Fibroblast of lung (primary cell): ENCODE measurements around the gene LRFN2. TPM values are rescaled to one million over a fixed set of nuclear protein-coding genes. Genes with fewer than 3 reads are reported as not detected.

Source experiments
- DNase-seq, 2 donors: peaks; one replicate each; pipeline versions ENCODE4 v3.0.0 to v3.0.0-alpha.2; 2010; ENCODE audit warnings: low read depth in 2 of 2
- H2AFZ ChIP-seq: 2 replicates; pipeline ENCODE4 v1.5.1; 2012; ENCODE audit warnings: low read length, control low read depth, inconsistent platforms
- H3K27ac ChIP-seq: 2 replicates; pipeline ENCODE4 v1.5.1; 2011; ENCODE audit warnings: low read length, control low read depth; ENCODE audit not compliant: insufficient read depth
- H3K27me3 ChIP-seq: 2 replicates; pipeline ENCODE4 v1.5.1; 2011; ENCODE audit warnings: mild to moderate bottlenecking, low read length; ENCODE audit not compliant: control insufficient read depth, insufficient read depth
- H3K36me3 ChIP-seq: 2 replicates; pipeline ENCODE4 v1.5.1; 2011; ENCODE audit warnings: low read length; ENCODE audit not compliant: control insufficient read depth, insufficient read depth
- H3K4me1 ChIP-seq: 2 replicates; pipeline ENCODE4 v1.5.1; 2011; ENCODE audit warnings: low read length; ENCODE audit not compliant: control insufficient read depth, insufficient read depth; ENCODE audit errors: extremely low read depth
- H3K4me2 ChIP-seq: 2 replicates; pipeline ENCODE4 v1.5.1; 2011; ENCODE audit warnings: low read length, control low read depth; ENCODE audit not compliant: insufficient read depth; ENCODE audit errors: extremely low read depth
- H3K4me3 ChIP-seq, 4 experiments: fragments of 200-600 bp in 1 of 4; sonication (generic) in 1 of 4; replicated peaks in 1 of 4; 2 replicates each; pipeline ENCODE4 v1.5.1; 2011 to 2016; ENCODE audit warnings: low read length in 4 of 4, low read depth in 3 of 4, mild to moderate bottlenecking in 3 of 4, control low read depth in 2 of 4, inconsistent platforms in 1 of 4, mixed read lengths in 1 of 4; ENCODE audit not compliant: insufficient read depth in 1 of 4; ENCODE audit errors: control extremely low read depth in 1 of 4
- H3K79me2 ChIP-seq: 2 replicates; pipeline ENCODE4 v1.5.1; 2012; ENCODE audit warnings: mild to moderate bottlenecking, low read length, inconsistent platforms; ENCODE audit not compliant: control insufficient read depth, insufficient read depth
- H3K9ac ChIP-seq: 2 replicates; pipeline ENCODE4 v1.5.1; 2011; ENCODE audit warnings: mild to moderate bottlenecking, low read length, control low read depth; ENCODE audit not compliant: insufficient read depth
- H3K9me3 ChIP-seq: 2 replicates; pipeline ENCODE4 v1.5.1; 2012; ENCODE audit warnings: low read depth, low read length; ENCODE audit not compliant: control insufficient read depth, insufficient read depth
- H4K20me1 ChIP-seq: 2 replicates; pipeline ENCODE4 v1.5.1; 2011; ENCODE audit warnings: low read length; ENCODE audit not compliant: control insufficient read depth, insufficient read depth; ENCODE audit errors: extremely low read depth
- CTCF ChIP-seq, 2 donors: IDR thresholded peaks in 1 of 2; conservative IDR thresholded peaks in 1 of 2; 1 replicate in 1 of 2; 2 replicates in 1 of 2; pipeline ENCODE4 v1.5.1; 2011 to 2012; ENCODE audit warnings: low read length in 2 of 2, control low read depth in 1 of 2, inconsistent platforms in 1 of 2, low read depth in 1 of 2, mild to moderate bottlenecking in 1 of 2
- EZH2 ChIP-seq: IDR thresholded peaks from 2 replicates; pipeline ENCODE4 v1.5.1; 2012; ENCODE audit warnings: low read length, control low read depth, mild to moderate bottlenecking; ENCODE audit errors: missing control alignments
- polyA plus RNA-seq, 2 donors: library from polyadenylated mRNA; depleted of rRNA in 1 of 2; stranded (reverse) in 1 of 2; unstranded in 1 of 2; fragments of >200 nt; gene quantifications; 2 replicates each; pipeline ENCODE4 v1.2.1, GENCODE V29; 2011 to 2012; ENCODE audit warnings: missing spikeins in 1 of 2
- total RNA-seq: library from RNA; depleted of rRNA; stranded (reverse); fragments of >200 nt; gene quantifications from 2 replicates; pipeline ENCODE4 v1.2.1, GENCODE V29; 2014

The LRFN2 gene
- total and polyA plus RNA-seq, 2 donors (not counting 1 experiment from before 2014, with no cell fraction given): not detected

GRCh38 chr6:40529040-40529439 lies 58.1 kb downstream of the LRFN2 start:
- DNase-seq: no peak
- Histone ChIP-seq H3K79me2 (no peaks in the 10 kb centered on the region), H3K4me2 (no peak overlapping the region), H3K9me3 (no peaks in the 10 kb centered on the region), H4K20me1 (no peaks in the 10 kb centered on the region), H3K4me3 (no peak overlapping the region), H3K9ac (no peak overlapping the region), H3K27me3 (no peaks in the 10 kb centered on the region), H2AFZ (no peak overlapping the region), H3K36me3 (no peaks in the 10 kb centered on the region), H3K4me1 (no peaks in the 10 kb centered on the region), H3K27ac (no peak overlapping the region)
- TF ChIP-seq EZH2 (no peak), CTCF (conservative IDR thresholded peaks at IDR 0.05 in 1 of 2, IDR thresholded peaks at IDR 0.05 in 1 of 2; ENCODE audit: low read depth in 1 of 2, low read length in 2 of 2) (no peak)

GRCh38 chr6:40528051-40528450 lies 59.1 kb downstream of the LRFN2 start:
- Histone ChIP-seq H3K9ac (no peak overlapping the region), H3K4me3 (no peak overlapping the region), H3K36me3 (no peaks in the 10 kb centered on the region), H3K27ac (no peak overlapping the region), H2AFZ (no peak overlapping the region), H3K27me3 (no peaks in the 10 kb centered on the region), H3K4me1 (no peaks in the 10 kb centered on the region), H4K20me1 (no peaks in the 10 kb centered on the region), H3K79me2 (no peaks in the 10 kb centered on the region), H3K4me2 (no peak overlapping the region), H3K9me3 (no peaks in the 10 kb centered on the region)
- no peak for DNase-seq
- no peak for TF ChIP-seq CTCF (conservative IDR thresholded peaks at IDR 0.05 in 1 of 2, IDR thresholded peaks at IDR 0.05 in 1 of 2; ENCODE audit: low read depth in 1 of 2, low read length in 2 of 2)
- TF ChIP-seq EZH2: no peak

GRCh38 chr6:40526036-40526435 lies 61.1 kb downstream of the LRFN2 start:
- no peak overlapping the region for H3K4me3 ChIP-seq
- no peaks in the 10 kb centered on the region for H3K4me1 ChIP-seq
- no peak for DNase-seq
- H3K9ac ChIP-seq: no peak overlapping the region
- H3K79me2 ChIP-seq: no peaks in the 10 kb centered on the region
- H3K27ac ChIP-seq: no peak overlapping the region
- no peaks in the 10 kb centered on the region for H3K27me3 ChIP-seq
- no peak overlapping the region for H2AFZ ChIP-seq
- no peak overlapping the region for H3K4me2 ChIP-seq
- no peaks in the 10 kb centered on the region for H3K9me3 ChIP-seq
- H3K36me3 ChIP-seq: no peaks in the 10 kb centered on the region
- H4K20me1 ChIP-seq: no peaks in the 10 kb centered on the region
- TF ChIP-seq EZH2 (no peak), CTCF (conservative IDR thresholded peaks at IDR 0.05 in 1 of 2, IDR thresholded peaks at IDR 0.05 in 1 of 2; ENCODE audit: low read depth in 1 of 2, low read length in 2 of 2) (no peak)
